ENCODE data around the gene FASTK. TPM values are rescaled to one million over a fixed set of nuclear protein-coding genes. Genes with fewer than 3 reads are reported as not detected.

Gene FASTK
- total RNA-seq, 1 experiment from 2014 or later: 95.0 TPM

Other genes with a start within 250 kb of the FASTK start
- 0.15 TPM for gene AOC1, start 228.3 kb downstream of the FASTK start, total RNA-seq (2021; ENCODE audit: unreplicated experiment)
- 1.8 TPM for gene KCNH2, start 102.5 kb downstream of the FASTK start, total RNA-seq (2021; ENCODE audit: unreplicated experiment)
- 3.1 TPM for gene NOS3, start 89.8 kb downstream of the FASTK start, total RNA-seq (2021; ENCODE audit: unreplicated experiment)
- gene ATG9B, start 56.3 kb downstream of the FASTK start, total RNA-seq (2021; ENCODE audit: unreplicated experiment): 0.98 TPM
- gene ABCB8, start 52.4 kb downstream of the FASTK start, total RNA-seq (2021; ENCODE audit: unreplicated experiment): 49.8 TPM
- gene ASIC3, start 32.3 kb downstream of the FASTK start, total RNA-seq (2021; ENCODE audit: unreplicated experiment): 1.3 TPM
- 25.6 TPM for gene CDK5, start 22.9 kb downstream of the FASTK start, total RNA-seq (2021; ENCODE audit: unreplicated experiment)
- 580 TPM for gene SLC4A2, start 21.2 kb downstream of the FASTK start, total RNA-seq (2021; ENCODE audit: unreplicated experiment)
- 112 TPM for gene TMUB1, start 2.7 kb upstream of the FASTK start, total RNA-seq (2021; ENCODE audit: unreplicated experiment)
- 103 TPM for gene AGAP3, start 5.7 kb upstream of the FASTK start, total RNA-seq (2021; ENCODE audit: unreplicated experiment)
- gene GBX1, start 86.9 kb upstream of the FASTK start, total RNA-seq (2021; ENCODE audit: unreplicated experiment): not detected
- gene ASB10, start 106.4 kb upstream of the FASTK start, total RNA-seq (2021; ENCODE audit: unreplicated experiment): not detected
- gene H2BK1, start 129.7 kb upstream of the FASTK start, total RNA-seq (2021; ENCODE audit: unreplicated experiment): not detected
- 64.4 TPM for gene ABCF2, start 146.4 kb upstream of the FASTK start, total RNA-seq (2021; ENCODE audit: unreplicated experiment)
- 44.9 TPM for gene CHPF2, start 151.7 kb upstream of the FASTK start, total RNA-seq (2021; ENCODE audit: unreplicated experiment)
- gene SMARCD3, start 167.9 kb upstream of the FASTK start, total RNA-seq (2021; ENCODE audit: unreplicated experiment): 27.8 TPM